Activated naive CD4-positive, alpha-beta T cell treated with anti-CD3 and anti-CD28 coated beads for 36 hours (primary cell): ENCODE data around the gene SIGLEC7. TPM values are rescaled to one million over a fixed set of nuclear protein-coding genes. Genes with fewer than 3 reads are reported as not detected.

Experiments
- CTCF ChIA-PET: fragments of 350-600 bp; sonication (Branson Sonifier 250); formaldehyde crosslinking; loops from one replicate; lab custom pipeline; 2021; ENCODE audit warnings: antibody characterized with exemption; lab: Charles Lee
- DNase-seq: peaks from one replicate; pipeline ENCODE4 v3.0.0-alpha.2; 2020
- H3K27ac Mint-ChIP-seq: one replicate; pipeline ENCODE4 v1.8.0; 2021; ENCODE audit warnings: mild to moderate bottlenecking, mixed read lengths
- H3K27me3 Mint-ChIP-seq: one replicate; pipeline ENCODE4 v1.8.0; 2021; ENCODE audit warnings: low read depth, mixed read lengths
- H3K36me3 Mint-ChIP-seq: one replicate; pipeline ENCODE4 v1.8.0; 2021; ENCODE audit warnings: low read depth, mixed read lengths
- H3K4me1 Mint-ChIP-seq: one replicate; pipeline ENCODE4 v1.8.0; 2021; ENCODE audit warnings: low read depth, mixed read lengths
- H3K4me3 Mint-ChIP-seq: one replicate; pipeline ENCODE4 v1.8.0; 2021; ENCODE audit warnings: mild to moderate bottlenecking, moderate library complexity, mixed read lengths
- H3K9me3 Mint-ChIP-seq: one replicate; pipeline ENCODE4 v1.8.0; 2021; ENCODE audit warnings: mixed read lengths
- intact Hi-C: fragments of 100-400 bp; cut with micrococcal nuclease; formaldehyde crosslinking; loops from one replicate; pipeline ENCODE4 v1.15.1; 2023
- total RNA-seq, 2 experiments: library from RNA; stranded (reverse); gene quantifications; one replicate each; pipeline ENCODE4 v1.2.3, GENCODE V29; 2021

Gene SIGLEC7
- total RNA-seq, 2 experiments from 2014 or later: not detected

- Mint-ChIP-seq H3K4me1 (no peaks in the 10 kb centered on the region), H3K27ac (no peak overlapping the region), H3K27me3 (peaks cover 14% of the 10 kb centered on the region), H3K4me3 (no peak overlapping the region), H3K36me3 (no peaks in the 10 kb centered on the region), H3K9me3 (no peaks in the 10 kb centered on the region)
- intact Hi-C loops: no loop called here
- CTCF ChIA-PET: interaction anchor here (0.7 kb wide), 1 partner anchor 42 kb away, joined by 5 read pairs; no protein-coding TSS in a partner anchor
- DNase-seq: no peak
Measured at GRCh38 chr19:51201712-51202111, 59.6 kb downstream of the SIGLEC7 start.

Other genes with a start within 250 kb of the SIGLEC7 start
- not detected for gene KLK4, start 230.9 kb upstream of the SIGLEC7 start, total RNA-seq
- not detected for gene KLK5, start 189.3 kb upstream of the SIGLEC7 start, total RNA-seq
- gene KLK6, start 172.7 kb upstream of the SIGLEC7 start, total RNA-seq: not detected
- not detected for gene KLK7, start 158.4 kb upstream of the SIGLEC7 start, total RNA-seq
- not detected for gene KLK8, start 140.7 kb upstream of the SIGLEC7 start, total RNA-seq
- gene KLK10, start 122.6 kb upstream of the SIGLEC7 start, total RNA-seq: not detected
- gene KLK11, start 115.7 kb upstream of the SIGLEC7 start, total RNA-seq: not detected
- not detected for gene KLK12, start 107.3 kb upstream of the SIGLEC7 start, total RNA-seq
- not detected for gene KLK13, start 77.2 kb upstream of the SIGLEC7 start, total RNA-seq
- under 1 TPM; 0.69 to 0.79 TPM for gene KLK14, start 59.4 kb upstream of the SIGLEC7 start, total RNA-seq
- gene CTU1, start 33.9 kb upstream of the SIGLEC7 start, total RNA-seq: 1 to 10 TPM; 9.2 to 9.9 TPM
- gene SIGLEC9, start 17.4 kb upstream of the SIGLEC7 start, total RNA-seq: 1 to 10 TPM; 1.7 to 1.9 TPM
- 1 to 10 TPM in 1 of 2 experiments, under 1 TPM in 1; 0.69 to 1.1 TPM for gene CD33, start 82.8 kb downstream of the SIGLEC7 start, total RNA-seq
- not detected for gene SIGLECL1, start 108.8 kb downstream of the SIGLEC7 start, total RNA-seq
- gene IGLON5, start 169.3 kb downstream of the SIGLEC7 start, total RNA-seq: not detected
- gene VSIG10L, start 199.8 kb downstream of the SIGLEC7 start, total RNA-seq: 1 to 10 TPM; 1.4 to 1.5 TPM
- gene ETFB, start 224.1 kb downstream of the SIGLEC7 start, total RNA-seq: 100 to 1,000 TPM; 118 to 128 TPM
- under 1 TPM; 0.72 TPM for gene CLDND2, start 226.7 kb downstream of the SIGLEC7 start, total RNA-seq
- gene NKG7, start 230.4 kb downstream of the SIGLEC7 start, total RNA-seq: 10 to 100 TPM; 16.3 to 17.5 TPM
- not detected for gene LIM2, start 245.7 kb downstream of the SIGLEC7 start, total RNA-seq
- not detected for gene C19orf84, start 248.3 kb downstream of the SIGLEC7 start, total RNA-seq